ENCODE data around the gene ZC3H4. TPM values are rescaled to one million over a fixed set of nuclear protein-coding genes. Genes with fewer than 3 reads are reported as not detected.

The ZC3H4 gene
- total and polyA plus RNA-seq, 2 experiments from 2014 or later = 26.7 to 36.9 TPM

DNA sequence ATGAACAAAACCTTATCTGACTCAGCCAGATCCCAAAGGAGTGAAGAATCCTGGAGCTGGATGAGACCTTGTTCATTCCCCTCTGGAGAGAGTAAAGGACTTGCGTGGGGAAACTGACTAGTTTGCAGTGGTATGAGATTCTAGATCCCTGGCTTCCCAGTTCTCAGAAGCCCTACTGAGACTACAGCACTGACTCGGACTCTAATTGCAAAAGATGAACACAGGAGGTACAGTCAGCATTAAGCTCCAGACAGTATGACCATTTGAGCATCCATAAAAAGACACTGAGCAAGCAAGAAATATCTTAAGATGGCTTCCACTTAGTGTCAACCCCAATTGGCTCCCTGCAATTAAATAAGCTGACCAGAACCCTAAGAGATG is 6.8 kb downstream of the ZC3H4 start (continued):
- TF ChIP-seq, protein P1, sequence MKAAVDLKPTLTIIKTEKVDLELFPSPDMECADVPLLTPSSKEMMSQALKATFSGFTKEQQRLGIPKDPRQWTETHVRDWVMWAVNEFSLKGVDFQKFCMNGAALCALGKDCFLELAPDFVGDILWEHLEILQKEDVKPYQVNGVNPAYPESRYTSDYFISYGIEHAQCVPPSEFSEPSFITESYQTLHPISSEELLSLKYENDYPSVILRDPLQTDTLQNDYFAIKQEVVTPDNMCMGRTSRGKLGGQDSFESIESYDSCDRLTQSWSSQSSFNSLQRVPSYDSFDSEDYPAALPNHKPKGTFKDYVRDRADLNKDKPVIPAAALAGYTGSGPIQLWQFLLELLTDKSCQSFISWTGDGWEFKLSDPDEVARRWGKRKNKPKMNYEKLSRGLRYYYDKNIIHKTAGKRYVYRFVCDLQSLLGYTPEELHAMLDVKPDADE (IDR thresholded peaks at IDR 0.05) = no peak
- TF ChIP-seq, protein P2, sequence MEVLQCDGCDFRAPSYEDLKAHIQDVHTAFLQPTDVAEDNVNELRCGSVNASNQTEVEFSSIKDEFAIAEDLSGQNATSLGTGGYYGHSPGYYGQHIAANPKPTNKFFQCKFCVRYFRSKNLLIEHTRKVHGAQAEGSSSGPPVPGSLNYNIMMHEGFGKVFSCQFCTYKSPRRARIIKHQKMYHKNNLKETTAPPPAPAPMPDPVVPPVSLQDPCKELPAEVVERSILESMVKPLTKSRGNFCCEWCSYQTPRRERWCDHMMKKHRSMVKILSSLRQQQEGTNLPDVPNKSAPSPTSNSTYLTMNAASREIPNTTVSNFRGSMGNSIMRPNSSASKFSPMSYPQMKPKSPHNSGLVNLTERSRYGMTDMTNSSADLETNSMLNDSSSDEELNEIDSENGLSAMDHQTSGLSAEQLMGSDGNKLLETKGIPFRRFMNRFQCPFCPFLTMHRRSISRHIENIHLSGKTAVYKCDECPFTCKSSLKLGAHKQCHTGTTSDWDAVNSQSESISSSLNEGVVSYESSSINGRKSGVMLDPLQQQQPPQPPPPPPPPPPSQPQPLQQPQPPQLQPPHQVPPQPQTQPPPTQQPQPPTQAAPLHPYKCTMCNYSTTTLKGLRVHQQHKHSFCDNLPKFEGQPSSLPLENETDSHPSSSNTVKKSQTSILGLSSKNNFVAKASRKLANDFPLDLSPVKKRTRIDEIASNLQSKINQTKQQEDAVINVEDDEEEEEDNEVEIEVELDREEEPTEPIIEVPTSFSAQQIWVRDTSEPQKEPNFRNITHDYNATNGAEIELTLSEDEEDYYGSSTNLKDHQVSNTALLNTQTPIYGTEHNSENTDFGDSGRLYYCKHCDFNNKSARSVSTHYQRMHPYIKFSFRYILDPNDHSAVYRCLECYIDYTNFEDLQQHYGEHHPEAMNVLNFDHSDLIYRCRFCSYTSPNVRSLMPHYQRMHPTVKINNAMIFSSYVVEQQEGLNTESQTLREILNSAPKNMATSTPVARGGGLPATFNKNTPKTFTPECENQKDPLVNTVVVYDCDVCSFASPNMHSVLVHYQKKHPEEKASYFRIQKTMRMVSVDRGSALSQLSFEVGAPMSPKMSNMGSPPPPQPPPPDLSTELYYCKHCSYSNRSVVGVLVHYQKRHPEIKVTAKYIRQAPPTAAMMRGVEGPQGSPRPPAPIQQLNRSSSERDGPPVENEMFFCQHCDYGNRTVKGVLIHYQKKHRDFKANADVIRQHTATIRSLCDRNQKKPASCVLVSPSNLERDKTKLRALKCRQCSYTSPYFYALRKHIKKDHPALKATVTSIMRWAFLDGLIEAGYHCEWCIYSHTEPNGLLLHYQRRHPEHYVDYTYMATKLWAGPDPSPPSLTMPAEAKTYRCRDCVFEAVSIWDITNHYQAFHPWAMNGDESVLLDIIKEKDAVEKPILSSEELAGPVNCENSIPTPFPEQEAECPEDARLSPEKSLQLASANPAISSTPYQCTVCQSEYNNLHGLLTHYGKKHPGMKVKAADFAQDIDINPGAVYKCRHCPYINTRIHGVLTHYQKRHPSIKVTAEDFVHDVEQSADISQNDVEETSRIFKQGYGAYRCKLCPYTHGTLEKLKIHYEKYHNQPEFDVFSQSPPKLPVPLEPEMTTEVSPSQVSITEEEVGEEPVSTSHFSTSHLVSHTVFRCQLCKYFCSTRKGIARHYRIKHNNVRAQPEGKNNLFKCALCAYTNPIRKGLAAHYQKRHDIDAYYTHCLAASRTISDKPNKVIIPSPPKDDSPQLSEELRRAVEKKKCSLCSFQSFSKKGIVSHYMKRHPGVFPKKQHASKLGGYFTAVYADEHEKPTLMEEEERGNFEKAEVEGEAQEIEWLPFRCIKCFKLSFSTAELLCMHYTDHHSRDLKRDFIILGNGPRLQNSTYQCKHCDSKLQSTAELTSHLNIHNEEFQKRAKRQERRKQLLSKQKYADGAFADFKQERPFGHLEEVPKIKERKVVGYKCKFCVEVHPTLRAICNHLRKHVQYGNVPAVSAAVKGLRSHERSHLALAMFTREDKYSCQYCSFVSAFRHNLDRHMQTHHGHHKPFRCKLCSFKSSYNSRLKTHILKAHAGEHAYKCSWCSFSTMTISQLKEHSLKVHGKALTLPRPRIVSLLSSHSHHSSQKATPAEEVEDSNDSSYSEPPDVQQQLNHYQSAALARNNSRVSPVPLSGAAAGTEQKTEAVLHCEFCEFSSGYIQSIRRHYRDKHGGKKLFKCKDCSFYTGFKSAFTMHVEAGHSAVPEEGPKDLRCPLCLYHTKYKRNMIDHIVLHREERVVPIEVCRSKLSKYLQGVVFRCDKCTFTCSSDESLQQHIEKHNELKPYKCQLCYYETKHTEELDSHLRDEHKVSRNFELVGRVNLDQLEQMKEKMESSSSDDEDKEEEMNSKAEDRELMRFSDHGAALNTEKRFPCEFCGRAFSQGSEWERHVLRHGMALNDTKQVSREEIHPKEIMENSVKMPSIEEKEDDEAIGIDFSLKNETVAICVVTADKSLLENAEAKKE (CRISPR knock-in tag; IDR thresholded peaks at IDR 0.05) = no peak

DNA sequence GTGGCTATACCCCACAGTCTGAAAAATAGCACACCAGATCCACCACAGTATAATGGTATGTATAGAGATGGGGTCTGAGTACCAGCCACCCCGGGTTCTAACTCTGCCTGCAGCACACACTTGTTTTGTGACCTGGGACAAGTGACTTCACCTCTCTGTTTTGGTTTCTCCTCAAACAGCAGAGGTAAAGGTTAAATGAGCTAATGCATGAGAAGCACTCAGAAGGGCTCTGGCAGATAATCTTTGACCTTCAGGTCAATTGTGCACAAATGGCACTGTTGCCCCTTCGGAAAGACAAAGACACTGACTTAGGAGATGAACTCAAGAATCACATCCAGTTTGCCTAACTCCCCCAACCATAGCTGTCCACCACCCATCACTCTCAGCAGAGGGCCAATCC is 7.7 kb downstream of the ZC3H4 start:
- Histone ChIP-seq H3K36me3 (ENCODE audit: insufficient read depth) (no peaks in the 10 kb centered on the region), H3K4me2 (no peak overlapping the region), H4K20me1 (replicated peaks; ENCODE audit: insufficient read depth) (no peaks in the 10 kb centered on the region; the same call in 1 of the 2 replicates), H2AFZ (no peak overlapping the region), H3K4me1 (ENCODE audit: insufficient read depth) (peaks cover 34% of the 10 kb centered on the region), H3K79me2 (replicated peaks; ENCODE audit: insufficient read depth) (peaks cover 88% of the 10 kb centered on the region), H3F3A (replicated peaks; ENCODE audit: low read depth) (peaks cover 12% of the 10 kb centered on the region; the same call in 1 of the 2 replicates), H3K9me2 (ENCODE audit: insufficient read depth) (no peaks in the 10 kb centered on the region), H3K27me3 (ENCODE audit: insufficient read depth) (no peaks in the 10 kb centered on the region), H3K27ac (ENCODE audit: low read depth) (peak overlapping the region; percentile 45), H3K4me3 (no peak overlapping the region)
- peaks cover 53% of the 10 kb centered on the region for H3K36me3 Mint-ChIP-seq (ENCODE audit: low read depth)
- H3K27ac Mint-ChIP-seq = peak overlapping the region; percentile 36; the same call in 1 of the 2 replicates
- no peak overlapping the region; the same call in 2 of the 3 replicates for H3K4me3 Mint-ChIP-seq
- no peak for ATAC-seq
- TF ChIP-seq STAT1 (IDR thresholded peaks at IDR 0.05; ENCODE audit: unreplicated experiment) = no peak
- no peak for TF ChIP-seq CREB1 (CRISPR knock-in tag; IDR thresholded peaks at IDR 0.05; ENCODE audit: low read depth)
- TF ChIP-seq, protein P3, sequence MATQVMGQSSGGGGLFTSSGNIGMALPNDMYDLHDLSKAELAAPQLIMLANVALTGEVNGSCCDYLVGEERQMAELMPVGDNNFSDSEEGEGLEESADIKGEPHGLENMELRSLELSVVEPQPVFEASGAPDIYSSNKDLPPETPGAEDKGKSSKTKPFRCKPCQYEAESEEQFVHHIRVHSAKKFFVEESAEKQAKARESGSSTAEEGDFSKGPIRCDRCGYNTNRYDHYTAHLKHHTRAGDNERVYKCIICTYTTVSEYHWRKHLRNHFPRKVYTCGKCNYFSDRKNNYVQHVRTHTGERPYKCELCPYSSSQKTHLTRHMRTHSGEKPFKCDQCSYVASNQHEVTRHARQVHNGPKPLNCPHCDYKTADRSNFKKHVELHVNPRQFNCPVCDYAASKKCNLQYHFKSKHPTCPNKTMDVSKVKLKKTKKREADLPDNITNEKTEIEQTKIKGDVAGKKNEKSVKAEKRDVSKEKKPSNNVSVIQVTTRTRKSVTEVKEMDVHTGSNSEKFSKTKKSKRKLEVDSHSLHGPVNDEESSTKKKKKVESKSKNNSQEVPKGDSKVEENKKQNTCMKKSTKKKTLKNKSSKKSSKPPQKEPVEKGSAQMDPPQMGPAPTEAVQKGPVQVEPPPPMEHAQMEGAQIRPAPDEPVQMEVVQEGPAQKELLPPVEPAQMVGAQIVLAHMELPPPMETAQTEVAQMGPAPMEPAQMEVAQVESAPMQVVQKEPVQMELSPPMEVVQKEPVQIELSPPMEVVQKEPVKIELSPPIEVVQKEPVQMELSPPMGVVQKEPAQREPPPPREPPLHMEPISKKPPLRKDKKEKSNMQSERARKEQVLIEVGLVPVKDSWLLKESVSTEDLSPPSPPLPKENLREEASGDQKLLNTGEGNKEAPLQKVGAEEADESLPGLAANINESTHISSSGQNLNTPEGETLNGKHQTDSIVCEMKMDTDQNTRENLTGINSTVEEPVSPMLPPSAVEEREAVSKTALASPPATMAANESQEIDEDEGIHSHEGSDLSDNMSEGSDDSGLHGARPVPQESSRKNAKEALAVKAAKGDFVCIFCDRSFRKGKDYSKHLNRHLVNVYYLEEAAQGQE (IDR thresholded peaks at IDR 0.05; ENCODE audit: unreplicated experiment) = no peak
- TF ChIP-seq JUNB (IDR thresholded peaks at IDR 0.05; ENCODE audit: unreplicated experiment) = no peak
- peaks cover 47% of the 10 kb centered on the region for H3K4me1 Mint-ChIP-seq
- DNase-seq (ENCODE audit: low spot score) = no peak
- H3K27me3 Mint-ChIP-seq (ENCODE audit: insufficient read depth, low read depth, poor library complexity) = peaks cover 8% of the 10 kb centered on the region
- no peaks in the 10 kb centered on the region; the same call in 2 of the 3 replicates for H3K9me3 Mint-ChIP-seq
